Non-pigmented ciliary epithelial cell (primary cell): Measurements from ENCODE around the gene PCID2.
"Not testable (repeated sequence)": the region's sequence is repeated elsewhere in the genome, so short reads cannot be mapped to it uniquely, and the experiment has no call there.

Source experiments
- DNase-seq: peaks from one replicate; pipeline ENCODE4 v3.0.0-alpha.2; 2010; ENCODE audit warnings: low read depth

Gene PCID2

GRCh38 chr13:113166266-113166665 is 42.2 kb downstream of the PCID2 start:
- no peak for DNase-seq

- DNase-seq: no peak
Measured at GRCh38 chr13:113164492-113164891, 44.0 kb downstream of the PCID2 start.

GRCh38 chr13:113162783-113163685 is 45.4 kb downstream of the PCID2 start:
- no peak for DNase-seq

GRCh38 chr13:113161975-113162374 is 46.5 kb downstream of the PCID2 start:
- not testable (repeated sequence) for DNase-seq

- no peak for DNase-seq
Measured at GRCh38 chr13:113161433-113161832, 47.0 kb downstream of the PCID2 start.

- DNase-seq: no peak
Measured at GRCh38 chr13:113160983-113161382, 47.5 kb downstream of the PCID2 start.

GRCh38 chr13:113159701-113160100 is 48.8 kb downstream of the PCID2 start:
- no peak for DNase-seq

GRCh38 chr13:113158946-113159345 is 49.5 kb downstream of the PCID2 start:
- no peak for DNase-seq

- DNase-seq: no peak
Measured at GRCh38 chr13:113157929-113158747, 50.3 kb downstream of the PCID2 start, which contains the start of gene PROZ. TSS of gene PROZ (plus strand) at chr13:113158648. CDS start at chr13:113158661, 13 bp downstream.

GRCh38 chr13:113157206-113157928 is 51.1 kb downstream of the PCID2 start:
- no peak for DNase-seq

- no peak for DNase-seq
Measured at GRCh38 chr13:113155982-113156655, 52.4 kb downstream of the PCID2 start.

- no peak for DNase-seq
Measured at GRCh38 chr13:113155201-113155600, 53.3 kb downstream of the PCID2 start.

- no peak for DNase-seq
Measured at GRCh38 chr13:113153810-113154748, 54.4 kb downstream of the PCID2 start.

GRCh38 chr13:113152984-113153809 is 55.3 kb downstream of the PCID2 start:
- DNase-seq: no peak

GRCh38 chr13:113152691-113152983 is 55.8 kb downstream of the PCID2 start:
- DNase-seq: no peak

- DNase-seq: no peak
Measured at GRCh38 chr13:113151745-113152690, 56.5 kb downstream of the PCID2 start.

GRCh38 chr13:113150550-113151365 is 57.7 kb downstream of the PCID2 start:
- no peak for DNase-seq
